HepG2 (cell line): ENCODE measurements around the gene SIGLEC10. TPM values are rescaled to one million over a fixed set of nuclear protein-coding genes. Genes with fewer than 3 reads are reported as not detected.

Experiments used
- ATAC-seq: fragments of 200-7000 bp; cut with Tn5 transposase; 3 replicates; pipeline ENCODE4 v1.9.1; 2020; ENCODE audit warnings: mild to moderate bottlenecking, moderate library complexity
- BruUV-seq: library from RNA; stranded (reverse); fragments of 400-500 nt; replicated peaks from 2 replicates; lab custom pipeline; 2021; lab: Mats Ljungman, UMichigan
- CTCF ChIA-PET: fragments of 300-600 bp; formaldehyde crosslinking; extraction: SDS; loops from one replicate; lab custom pipeline; 2021; ENCODE audit warnings: low total read pairs, inconsistent platforms, low intra/inter-chr PET ratio; lab: Yijun Ruan, JAX
- POLR2A ChIA-PET: fragments of 350-600 bp; sonication (Branson Sonifier 250); formaldehyde crosslinking; loops from one replicate; lab custom pipeline; 2020; ENCODE audit warnings: antibody characterized with exemption, inconsistent platforms; lab: Yijun Ruan, JAX
- DNase-seq: peaks from one replicate; pipeline ENCODE4 v3.0.0-alpha.2; 2015; ENCODE audit warnings: low spot score
- FAIRE-seq: peaks from 3 replicates; lab custom pipeline; 2011; peaks lifted over from hg19 to GRCh38; lab: Jason Lieb, UNC
- H2AFZ ChIP-seq: one replicate; pipeline ENCODE4 v1.6.1; 2011; ENCODE audit warnings: low read length, inconsistent platforms
- H3K27ac ChIP-seq: fragments of 300-600 bp; 3 replicates; pipeline ENCODE4 v1.8.0; 2011; ENCODE audit warnings: mixed run types, mild to moderate bottlenecking, mixed read lengths, low read length, inconsistent platforms; ENCODE audit not compliant: insufficient read depth; ENCODE audit errors: extremely low read length
- H3K27me3 ChIP-seq, 2 experiments: fragments of 200-600 bp in 1 of 2; 2 replicates in 1 of 2; 3 replicates in 1 of 2; pipeline versions ENCODE4 v1.6.0 to v1.8.0; 2011; ENCODE audit warnings: low read length in 2 of 2, mild to moderate bottlenecking in 2 of 2, moderate library complexity in 2 of 2, inconsistent platforms in 1 of 2; ENCODE audit not compliant: insufficient read depth in 2 of 2, control insufficient read depth in 1 of 2
- H3K36me3 ChIP-seq, 2 experiments: fragments of 200-600 bp in 1 of 2; replicated peaks in 1 of 2; 2 replicates in 1 of 2; 3 replicates in 1 of 2; pipeline versions ENCODE4 v1.5.1 to v1.8.0; 2011; ENCODE audit warnings: low read length in 2 of 2, inconsistent platforms in 1 of 2; ENCODE audit not compliant: insufficient read depth in 2 of 2, control insufficient read depth in 1 of 2
- H3K4me1 ChIP-seq: 2 replicates; pipeline ENCODE4 v1.5.1; 2012; ENCODE audit warnings: low read length, inconsistent platforms; ENCODE audit not compliant: insufficient read depth
- H3K4me2 ChIP-seq: 2 replicates; pipeline ENCODE4 v1.6.0; 2011; ENCODE audit warnings: low read depth, low read length, inconsistent platforms
- H3K4me3 ChIP-seq, 3 experiments: fragments of 200-600 bp in 1 of 3; sonication (generic), shearing (Covaris generic) in 1 of 3; replicated peaks in 1 of 3; 2 replicates each; pipeline ENCODE4 v1.5.1; 2011 to 2016; ENCODE audit warnings: low read length in 3 of 3, inconsistent platforms in 2 of 3, low read depth in 2 of 3, mild to moderate bottlenecking in 2 of 3, control low read depth in 1 of 3, mixed read lengths in 1 of 3; ENCODE audit not compliant: insufficient read depth in 1 of 3
- H3K79me2 ChIP-seq: one replicate; pipeline ENCODE4 v1.6.1; 2011; ENCODE audit warnings: low read length, inconsistent platforms; ENCODE audit not compliant: insufficient read depth
- H3K9ac ChIP-seq: 2 replicates; pipeline ENCODE4 v1.6.0; 2011; ENCODE audit warnings: mild to moderate bottlenecking, low read depth, low read length, inconsistent platforms; ENCODE audit not compliant: insufficient read depth
- H3K9me3 ChIP-seq: 2 replicates; pipeline ENCODE4 v1.5.1; 2012; ENCODE audit warnings: mild to moderate bottlenecking, low read length
- H4K20me1 ChIP-seq: 2 replicates; pipeline ENCODE4 v1.6.0; 2011; ENCODE audit warnings: inconsistent platforms, mild to moderate bottlenecking, low read length, moderate library complexity; ENCODE audit not compliant: insufficient read depth
- FOXJ3 ChIP-seq: sonication (generic); formaldehyde crosslinking; IDR thresholded peaks from 2 replicates; pipeline ENCODE4 v1.4.0; 2020; ENCODE audit warnings: missing genetic modification reagents, mild to moderate bottlenecking, borderline replicate concordance
- GFI1 ChIP-seq: sonication (generic); formaldehyde crosslinking; IDR thresholded peaks from 2 replicates; pipeline ENCODE4 v1.5.0; 2020; ENCODE audit warnings: missing genetic modification reagents, mild to moderate bottlenecking, borderline replicate concordance
- HNF4A ChIP-seq: sonication (generic); formaldehyde crosslinking; IDR thresholded peaks from 2 replicates; pipeline ENCODE4 v1.4.0; 2020; ENCODE audit warnings: missing genetic modification reagents
- KLF12 ChIP-seq: sonication (generic); formaldehyde crosslinking; IDR thresholded peaks from 2 replicates; pipeline ENCODE4 v1.4.0; 2020; ENCODE audit warnings: missing genetic modification reagents, borderline replicate concordance
- MAFG ChIP-seq: sonication (generic); formaldehyde crosslinking; IDR thresholded peaks from 2 replicates; pipeline ENCODE4 v1.5.1; 2020; ENCODE audit warnings: mild to moderate bottlenecking, missing genetic modification reagents
- MIER3 ChIP-seq: IDR thresholded peaks from 2 replicates; pipeline ENCODE4 v1.6.1; 2016; ENCODE audit warnings: missing compliant biosample characterization, borderline replicate concordance
- POLR2A ChIP-seq, 2 experiments: IDR thresholded peaks; 2 replicates each; pipeline ENCODE4 v1.6.1; 2011; ENCODE audit warnings: low read depth in 2 of 2, low read length in 2 of 2, mild to moderate bottlenecking in 1 of 2, moderate library complexity in 1 of 2; ENCODE audit not compliant: insufficient read depth in 1 of 2
- RBAK ChIP-seq: sonication (generic); formaldehyde crosslinking; IDR thresholded peaks from 2 replicates; pipeline ENCODE4 v1.5.1; 2020; ENCODE audit warnings: mild to moderate bottlenecking, missing genetic modification reagents
- SP2 ChIP-seq: sonication (generic); formaldehyde crosslinking; IDR thresholded peaks from 2 replicates; pipeline ENCODE4 v1.5.1; 2020; ENCODE audit warnings: mild to moderate bottlenecking, missing genetic modification reagents
- TSC22D2 ChIP-seq: sonication (generic); formaldehyde crosslinking; IDR thresholded peaks from 2 replicates; pipeline ENCODE4 v1.5.1; 2020; ENCODE audit warnings: missing genetic modification reagents, mild to moderate bottlenecking, borderline replicate concordance
- ZNF3 ChIP-seq: IDR thresholded peaks from 2 replicates; pipeline ENCODE4 v1.7.0; 2017; ENCODE audit warnings: inconsistent platforms
- ZNF326 ChIP-seq: sonication (generic); formaldehyde crosslinking; IDR thresholded peaks from 2 replicates; pipeline ENCODE4 v1.4.0; 2020; ENCODE audit warnings: missing genetic modification reagents, borderline replicate concordance
- ZNF562 ChIP-seq: sonication (generic); formaldehyde crosslinking; IDR thresholded peaks from 2 replicates; pipeline ENCODE4 v1.8.0; 2022; ENCODE audit warnings: missing genetic modification reagents, borderline replicate concordance
- WGBS: methylation state at CpG from one replicate; pipeline ENCODE4 v1.1.6; 2017; ENCODE audit warnings: low lambda C conversion rate; 5-methylcytosine and 5-hydroxymethylcytosine counted together
- in situ Hi-C: cut with HindIII; loops from 2 replicates; pipeline ENCODE4 v1.10.0; 2017; ENCODE audit warnings: low pct_unique_long_range_greater_than_20kb; ENCODE audit not compliant: extremely low pct_ligation_motif_present
- intact Hi-C: fragments of 100-400 bp; cut with micrococcal nuclease; formaldehyde crosslinking; loops from one replicate; pipeline ENCODE4 v1.10.0; 2022; ENCODE audit not compliant: unreplicated experiment
- polyA plus RNA-seq, 8 experiments: library from polyadenylated mRNA; depleted of rRNA in 3 of 8; stranded (reverse) in 7 of 8; unstranded in 1 of 8; fragments of >200 nt; fragmentation: Illumina TruSeq in 4 of 8; extraction: Trizol in 4 of 8; gene quantifications; 2 replicates each; pipeline versions ENCODE4 v1.2.1 to v1.2.3, GENCODE V29; 2011 to 2016; ENCODE audit warnings: low read depth in 4 of 8, missing spikeins in 1 of 8, mixed read lengths in 1 of 8; ENCODE audit not compliant: insufficient read depth in 1 of 8
- total RNA-seq, 5 experiments: library from RNA; depleted of rRNA; stranded (reverse); fragments of >200 nt; fragmentation: Illumina TruSeq; extraction: Trizol; gene quantifications; 2 replicates each; pipeline ENCODE4 v1.2.3, GENCODE V29; 2016; ENCODE audit warnings: low read depth in 1 of 5
- TF ChIP-seq, protein P1 (sequence below): sonication (generic); formaldehyde crosslinking; conservative IDR thresholded peaks from 2 replicates; pipeline ENCODE4 v1.8.1; 2023; ENCODE audit warnings: missing genetic modification reagents
- TF ChIP-seq, protein P2 (sequence below): sonication (generic); formaldehyde crosslinking; IDR thresholded peaks from 2 replicates; pipeline ENCODE4 v1.8.0; 2023; ENCODE audit warnings: mild to moderate bottlenecking, missing genetic modification reagents
- TF ChIP-seq, protein P3 (sequence below): sonication (generic); formaldehyde crosslinking; IDR thresholded peaks from 2 replicates; pipeline ENCODE4 v1.4.0; 2020; ENCODE audit warnings: missing genetic modification reagents
- TF ChIP-seq, protein P4 (sequence below): sonication (generic); formaldehyde crosslinking; IDR thresholded peaks from 2 replicates; pipeline ENCODE4 v1.4.0; 2020; ENCODE audit warnings: missing genetic modification reagents, borderline replicate concordance

SIGLEC10 gene
- total and polyA plus RNA-seq, 2 of the 13 experiments (the other 11 are each of a cell fraction or from before 2014, with no cell fraction given): not detected

DNA sequence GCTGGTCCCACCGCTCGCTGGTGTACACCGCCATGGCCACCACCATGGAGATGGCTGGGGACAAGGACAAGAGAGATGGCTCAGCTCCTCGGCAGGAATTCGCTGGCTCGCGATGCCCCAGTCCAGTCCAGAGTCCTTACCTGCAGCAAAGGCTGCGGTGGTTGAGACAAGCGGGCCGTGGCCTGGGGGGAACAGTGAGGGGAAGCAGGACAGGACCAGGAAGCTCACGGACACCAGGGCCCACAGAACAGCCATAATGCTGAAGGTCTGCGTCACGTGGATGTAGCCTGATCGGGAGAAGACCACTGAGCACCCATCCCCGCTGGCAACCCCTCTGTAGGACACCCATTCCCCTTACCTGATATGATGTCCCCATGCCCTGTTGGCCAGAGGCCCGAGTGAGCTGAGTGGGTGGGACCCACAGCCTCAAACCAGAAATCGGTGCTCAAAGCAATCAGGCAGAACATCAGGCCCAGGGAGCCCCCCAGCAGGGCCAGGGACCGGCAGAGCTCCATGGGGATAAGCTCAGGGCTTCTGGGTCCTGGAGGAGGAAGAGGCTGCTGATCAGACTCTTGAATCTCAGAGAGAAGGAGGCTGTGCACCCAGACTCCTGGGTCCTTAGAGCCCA, 45.3 kb downstream of the SIGLEC10 start:
- Histone ChIP-seq H3K9ac (no peak overlapping the region), H3K4me3 (no peak overlapping the region), H3K4me1 (peaks cover 37% of the 10 kb centered on the region), H4K20me1 (no peaks in the 10 kb centered on the region), H2AFZ (no peak overlapping the region), H3K36me3 (no peaks in the 10 kb centered on the region), H3K27me3 (peaks cover 0 to 14% of the 10 kb centered on the region in 2 experiments; a peak in 1 of 5 replicates), H3K79me2 (peaks cover 5% of the 10 kb centered on the region), H3K27ac (no peak overlapping the region), H3K4me2 (no peak overlapping the region; the same call in 1 of the 2 replicates), H3K9me3 (no peaks in the 10 kb centered on the region)
- in situ Hi-C loops (no loop called here), intact Hi-C loops (no loop called here)
- no TSS peak for BruUV-seq
- ChIA-PET POLR2A (interaction anchor here (1.0 to 5.3 kb wide), 7 partner anchors 10 to 31 kb away, joined by 3 to 27 read pairs (median 8); partner anchors contain the start of genes LIM2 and VSIG10L), CTCF (no interaction called here)
- ATAC-seq (no peak), DNase-seq (no peak), FAIRE-seq (no peak)
- WGBS: 19% methylated on average over 2 of the region's 18 CpGs
- TF ChIP-seq, protein P1, sequence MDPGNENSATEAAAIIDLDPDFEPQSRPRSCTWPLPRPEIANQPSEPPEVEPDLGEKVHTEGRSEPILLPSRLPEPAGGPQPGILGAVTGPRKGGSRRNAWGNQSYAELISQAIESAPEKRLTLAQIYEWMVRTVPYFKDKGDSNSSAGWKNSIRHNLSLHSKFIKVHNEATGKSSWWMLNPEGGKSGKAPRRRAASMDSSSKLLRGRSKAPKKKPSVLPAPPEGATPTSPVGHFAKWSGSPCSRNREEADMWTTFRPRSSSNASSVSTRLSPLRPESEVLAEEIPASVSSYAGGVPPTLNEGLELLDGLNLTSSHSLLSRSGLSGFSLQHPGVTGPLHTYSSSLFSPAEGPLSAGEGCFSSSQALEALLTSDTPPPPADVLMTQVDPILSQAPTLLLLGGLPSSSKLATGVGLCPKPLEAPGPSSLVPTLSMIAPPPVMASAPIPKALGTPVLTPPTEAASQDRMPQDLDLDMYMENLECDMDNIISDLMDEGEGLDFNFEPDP: no peak
- TF ChIP-seq SP2 (CRISPR knock-in tag): no peak
- TF ChIP-seq ZNF562 (CRISPR knock-in tag): no peak
- no peak for TF ChIP-seq ZNF3 (CRISPR knock-in tag)
- TF ChIP-seq TSC22D2 (CRISPR knock-in tag): no peak
- TF ChIP-seq, protein P2, sequence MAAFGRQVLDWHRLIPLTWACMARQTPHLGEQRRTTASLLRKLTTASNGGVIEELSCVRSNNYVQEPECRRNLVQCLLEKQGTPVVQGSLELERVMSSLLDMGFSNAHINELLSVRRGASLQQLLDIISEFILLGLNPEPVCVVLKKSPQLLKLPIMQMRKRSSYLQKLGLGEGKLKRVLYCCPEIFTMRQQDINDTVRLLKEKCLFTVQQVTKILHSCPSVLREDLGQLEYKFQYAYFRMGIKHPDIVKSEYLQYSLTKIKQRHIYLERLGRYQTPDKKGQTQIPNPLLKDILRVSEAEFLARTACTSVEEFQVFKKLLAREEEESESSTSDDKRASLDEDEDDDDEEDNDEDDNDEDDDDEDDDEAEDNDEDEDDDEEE (CRISPR knock-in tag): no peak
- peak; percentile 93 for TF ChIP-seq RBAK
- TF ChIP-seq KLF12 (CRISPR knock-in tag): no peak
- TF ChIP-seq, protein P3, sequence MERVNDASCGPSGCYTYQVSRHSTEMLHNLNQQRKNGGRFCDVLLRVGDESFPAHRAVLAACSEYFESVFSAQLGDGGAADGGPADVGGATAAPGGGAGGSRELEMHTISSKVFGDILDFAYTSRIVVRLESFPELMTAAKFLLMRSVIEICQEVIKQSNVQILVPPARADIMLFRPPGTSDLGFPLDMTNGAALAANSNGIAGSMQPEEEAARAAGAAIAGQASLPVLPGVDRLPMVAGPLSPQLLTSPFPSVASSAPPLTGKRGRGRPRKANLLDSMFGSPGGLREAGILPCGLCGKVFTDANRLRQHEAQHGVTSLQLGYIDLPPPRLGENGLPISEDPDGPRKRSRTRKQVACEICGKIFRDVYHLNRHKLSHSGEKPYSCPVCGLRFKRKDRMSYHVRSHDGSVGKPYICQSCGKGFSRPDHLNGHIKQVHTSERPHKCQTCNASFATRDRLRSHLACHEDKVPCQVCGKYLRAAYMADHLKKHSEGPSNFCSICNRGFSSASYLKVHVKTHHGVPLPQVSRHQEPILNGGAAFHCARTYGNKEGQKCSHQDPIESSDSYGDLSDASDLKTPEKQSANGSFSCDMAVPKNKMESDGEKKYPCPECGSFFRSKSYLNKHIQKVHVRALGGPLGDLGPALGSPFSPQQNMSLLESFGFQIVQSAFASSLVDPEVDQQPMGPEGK: no peak
- no peak for TF ChIP-seq GFI1 (CRISPR knock-in tag)
- TF ChIP-seq POLR2A (IDR thresholded peaks at IDR 0.05; ENCODE audit: insufficient read depth in 1 of 2, low read depth in 2 of 2, low read length in 2 of 2): peak in 1 of 2 experiments; percentile 20; a peak in 1 of 4 replicates
- no peak for TF ChIP-seq HNF4A (CRISPR knock-in tag)
- TF ChIP-seq ZNF326 (CRISPR knock-in tag): no peak
- TF ChIP-seq MIER3 (CRISPR knock-in tag): no peak
- TF ChIP-seq, protein P4, sequence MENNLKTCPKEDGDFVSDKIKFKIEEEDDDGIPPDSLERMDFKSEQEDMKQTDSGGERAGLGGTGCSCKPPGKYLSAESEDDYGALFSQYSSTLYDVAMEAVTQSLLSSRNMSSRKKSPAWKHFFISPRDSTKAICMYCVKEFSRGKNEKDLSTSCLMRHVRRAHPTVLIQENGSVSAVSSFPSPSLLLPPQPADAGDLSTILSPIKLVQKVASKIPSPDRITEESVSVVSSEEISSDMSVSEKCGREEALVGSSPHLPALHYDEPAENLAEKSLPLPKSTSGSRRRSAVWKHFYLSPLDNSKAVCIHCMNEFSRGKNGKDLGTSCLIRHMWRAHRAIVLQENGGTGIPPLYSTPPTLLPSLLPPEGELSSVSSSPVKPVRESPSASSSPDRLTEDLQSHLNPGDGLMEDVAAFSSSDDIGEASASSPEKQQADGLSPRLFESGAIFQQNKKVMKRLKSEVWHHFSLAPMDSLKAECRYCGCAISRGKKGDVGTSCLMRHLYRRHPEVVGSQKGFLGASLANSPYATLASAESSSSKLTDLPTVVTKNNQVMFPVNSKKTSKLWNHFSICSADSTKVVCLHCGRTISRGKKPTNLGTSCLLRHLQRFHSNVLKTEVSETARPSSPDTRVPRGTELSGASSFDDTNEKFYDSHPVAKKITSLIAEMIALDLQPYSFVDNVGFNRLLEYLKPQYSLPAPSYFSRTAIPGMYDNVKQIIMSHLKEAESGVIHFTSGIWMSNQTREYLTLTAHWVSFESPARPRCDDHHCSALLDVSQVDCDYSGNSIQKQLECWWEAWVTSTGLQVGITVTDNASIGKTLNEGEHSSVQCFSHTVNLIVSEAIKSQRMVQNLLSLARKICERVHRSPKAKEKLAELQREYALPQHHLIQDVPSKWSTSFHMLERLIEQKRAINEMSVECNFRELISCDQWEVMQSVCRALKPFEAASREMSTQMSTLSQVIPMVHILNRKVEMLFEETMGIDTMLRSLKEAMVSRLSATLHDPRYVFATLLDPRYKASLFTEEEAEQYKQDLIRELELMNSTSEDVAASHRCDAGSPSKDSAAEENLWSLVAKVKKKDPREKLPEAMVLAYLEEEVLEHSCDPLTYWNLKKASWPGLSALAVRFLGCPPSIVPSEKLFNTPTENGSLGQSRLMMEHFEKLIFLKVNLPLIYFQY (CRISPR knock-in tag): no peak
- TF ChIP-seq FOXJ3 (CRISPR knock-in tag): no peak
- no peak for TF ChIP-seq MAFG
